GM18861 (cell line): Measurements from ENCODE around the gene TMEM256.

ENCODE experiments used
- ATAC-seq: cut with Tn5 transposase; IDR thresholded peaks from one replicate; pipeline ENCODE4 v1.9.1; 2021; ENCODE audit not compliant: unreplicated experiment

Gene TMEM256

DNA sequence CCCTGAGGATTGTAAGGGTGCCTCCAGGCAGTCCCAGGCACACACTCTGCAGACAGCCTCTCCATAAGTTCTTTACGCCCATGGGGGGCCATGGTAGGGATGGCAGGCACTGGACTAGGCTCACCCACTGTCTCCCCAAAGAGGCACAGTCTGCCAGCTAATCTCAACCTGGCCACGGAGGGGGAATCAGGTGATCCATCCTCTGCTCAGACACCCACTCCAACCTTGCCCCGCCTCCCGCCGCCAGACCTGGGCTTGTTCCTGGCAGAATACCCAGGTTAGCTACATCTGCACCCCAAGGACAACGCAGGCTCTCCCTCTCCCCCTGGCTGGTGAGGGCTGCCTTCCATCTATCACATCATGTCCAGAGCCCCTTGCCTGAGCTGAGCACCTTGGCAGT is 5.0 kb upstream of the TMEM256 start:
- no peak for ATAC-seq

DNA sequence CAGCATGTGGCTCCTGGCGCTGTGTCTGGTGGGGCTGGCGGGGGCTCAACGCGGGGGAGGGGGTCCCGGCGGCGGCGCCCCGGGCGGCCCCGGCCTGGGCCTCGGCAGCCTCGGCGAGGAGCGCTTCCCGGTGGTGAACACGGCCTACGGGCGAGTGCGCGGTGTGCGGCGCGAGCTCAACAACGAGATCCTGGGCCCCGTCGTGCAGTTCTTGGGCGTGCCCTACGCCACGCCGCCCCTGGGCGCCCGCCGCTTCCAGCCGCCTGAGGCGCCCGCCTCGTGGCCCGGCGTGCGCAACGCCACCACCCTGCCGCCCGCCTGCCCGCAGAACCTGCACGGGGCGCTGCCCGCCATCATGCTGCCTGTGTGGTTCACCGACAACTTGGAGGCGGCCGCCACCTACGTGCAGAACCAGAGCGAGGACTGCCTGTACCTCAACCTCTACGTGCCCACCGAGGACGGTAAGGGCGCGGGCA is 4.4 kb upstream of the TMEM256 start:
- ATAC-seq: no peak

DNA sequence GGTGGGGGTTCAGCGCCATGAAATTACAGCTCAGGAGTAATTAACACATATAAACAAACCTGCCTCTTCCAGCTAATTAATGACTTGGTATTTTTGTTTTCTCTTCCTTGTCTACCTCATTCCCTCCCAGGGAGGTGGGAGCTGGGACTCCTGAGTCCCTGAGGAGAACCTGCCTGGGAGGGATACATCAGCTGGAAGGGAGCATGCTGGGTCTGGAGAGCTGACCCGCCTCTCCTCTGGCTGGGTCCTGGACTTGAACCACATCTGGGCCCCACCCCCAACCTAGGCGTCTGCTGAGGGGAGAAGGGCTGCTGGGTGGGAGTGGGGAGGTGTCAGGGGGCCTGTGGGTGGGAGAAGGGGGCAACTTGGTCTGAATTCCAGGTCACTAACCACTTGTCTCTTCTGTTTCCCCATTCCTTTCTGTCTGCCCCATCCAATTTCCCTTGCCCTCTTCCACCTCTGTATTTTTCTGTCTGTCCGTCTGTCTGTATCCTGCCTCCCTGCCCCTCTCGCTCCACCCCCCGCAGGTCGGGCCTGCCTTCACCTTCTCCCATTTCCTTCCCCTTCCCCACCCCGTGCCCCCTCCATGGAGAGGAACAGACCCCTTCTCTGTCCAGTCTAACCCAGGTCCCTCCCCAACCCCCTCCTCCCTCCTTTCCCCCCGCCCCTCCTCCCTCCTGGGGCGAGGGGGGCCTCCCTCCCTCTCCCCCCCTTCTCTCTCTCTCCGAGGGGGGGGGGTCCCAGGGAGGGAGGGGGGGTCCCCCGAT is 3.8 kb upstream of the TMEM256 start, which contains the start of gene NLGN2:
Gene NLGN2, plus strand, starts transcription at position 361 of the 767 bp plus-strand sequence. CDS start 411 bp downstream, outside the sequence.
- ATAC-seq: no peak

DNA sequence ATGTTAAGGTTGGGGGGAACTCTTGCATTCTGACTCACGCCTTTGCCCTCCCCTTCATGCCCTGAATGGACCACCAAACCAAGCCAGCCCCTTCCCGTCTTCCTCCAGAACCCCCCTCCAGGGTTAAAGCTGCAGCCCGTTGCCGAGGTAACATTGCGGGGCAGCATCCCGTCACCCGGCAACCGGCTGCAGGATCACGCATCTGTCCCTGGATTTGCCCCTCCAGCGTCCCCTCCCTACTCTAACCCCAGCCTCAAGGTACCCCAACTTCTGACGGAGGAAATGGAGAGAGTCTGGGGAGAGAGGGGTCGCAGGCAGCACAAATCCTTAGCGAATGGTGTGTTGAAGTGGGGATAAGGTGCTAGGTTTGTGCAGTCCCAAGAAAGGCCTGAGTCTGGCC is 3.2 kb upstream of the TMEM256 start:
- ATAC-seq: no peak

DNA sequence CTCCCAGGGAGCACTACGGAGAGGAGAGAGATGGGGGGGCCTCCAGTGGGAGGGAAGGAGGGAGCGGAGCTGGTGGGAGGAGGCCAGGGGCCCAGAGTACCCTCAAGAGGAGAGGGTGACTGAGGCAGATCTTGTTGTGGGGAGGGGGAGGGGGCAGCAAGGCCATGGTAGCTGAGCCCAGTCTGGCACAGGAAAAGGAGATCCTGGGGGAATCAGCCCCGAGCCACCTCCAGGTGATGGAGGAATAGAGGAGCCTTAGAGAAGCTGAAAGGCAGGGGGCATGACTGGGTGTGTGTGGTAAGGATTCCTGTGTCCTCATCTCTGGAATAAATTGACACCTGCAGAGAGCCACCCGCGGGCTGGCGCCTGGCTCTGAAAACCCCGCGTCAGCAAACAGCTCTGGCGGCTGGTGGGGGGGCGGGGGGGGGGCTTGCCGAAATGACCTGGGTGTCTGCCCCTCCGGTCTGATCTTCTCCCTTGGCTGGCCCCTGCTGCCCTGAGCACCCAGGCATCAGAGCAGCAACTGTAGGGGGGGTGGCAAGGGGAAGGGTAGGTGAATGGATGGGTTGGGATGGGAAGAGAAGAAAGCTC is 2.4 kb upstream of the TMEM256 start:
- ATAC-seq: no peak

GRCh38 chr17:7405350-7406234 is 1.7 kb upstream of the TMEM256 start:
- no peak for ATAC-seq

- ATAC-seq: no peak
Observed at GRCh38 chr17:7404737-7405349, 946 bp upstream of the TMEM256 start.

DNA sequence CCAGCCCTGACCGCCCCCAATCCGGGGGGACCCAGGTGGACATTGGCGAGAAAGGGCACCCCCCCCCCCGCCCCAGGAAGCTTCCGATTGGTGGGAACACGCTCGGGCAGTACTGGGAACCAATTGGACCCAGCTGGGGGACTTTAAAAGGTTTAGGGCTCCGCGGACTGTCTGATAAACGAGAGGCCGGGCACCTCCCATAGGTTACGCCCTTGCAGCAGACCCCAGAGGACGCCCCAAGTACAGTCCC is 245 bp downstream of the TMEM256 start:
- ATAC-seq: no peak

DNA sequence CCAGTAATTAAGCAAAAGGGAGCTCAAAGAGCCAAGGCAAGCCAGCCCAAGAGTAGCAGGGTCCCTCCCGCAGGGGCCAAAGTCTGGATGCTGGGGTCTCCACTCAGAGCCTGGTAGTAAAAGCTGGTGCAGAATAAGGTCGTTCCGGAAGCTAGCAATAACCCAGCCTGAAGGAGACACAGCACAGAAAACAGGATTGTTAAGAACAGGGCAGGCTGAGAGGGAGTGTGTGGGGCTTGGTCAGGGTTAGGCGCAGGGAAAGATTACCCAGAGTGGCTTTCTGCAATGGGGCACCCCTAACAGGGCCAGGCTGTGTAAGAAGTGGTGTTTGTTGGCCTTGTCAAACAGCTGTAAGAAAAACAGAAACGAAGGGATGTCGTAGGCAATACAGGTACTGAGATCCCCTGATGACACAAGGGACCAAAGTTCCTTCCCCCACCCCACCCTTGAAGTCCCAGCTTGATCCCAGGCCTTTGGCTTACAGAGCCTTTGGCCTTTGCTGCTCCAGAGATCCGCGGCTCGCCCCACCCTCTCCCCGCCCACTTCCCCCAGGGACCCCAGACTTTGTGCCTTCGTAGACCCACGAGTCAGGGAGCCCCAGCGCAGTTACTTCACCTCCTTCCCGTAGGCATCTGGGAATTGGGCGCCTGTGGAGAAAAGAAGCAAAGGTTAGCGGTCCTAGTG is 712 bp downstream of the TMEM256 start:
- ATAC-seq: no peak

DNA sequence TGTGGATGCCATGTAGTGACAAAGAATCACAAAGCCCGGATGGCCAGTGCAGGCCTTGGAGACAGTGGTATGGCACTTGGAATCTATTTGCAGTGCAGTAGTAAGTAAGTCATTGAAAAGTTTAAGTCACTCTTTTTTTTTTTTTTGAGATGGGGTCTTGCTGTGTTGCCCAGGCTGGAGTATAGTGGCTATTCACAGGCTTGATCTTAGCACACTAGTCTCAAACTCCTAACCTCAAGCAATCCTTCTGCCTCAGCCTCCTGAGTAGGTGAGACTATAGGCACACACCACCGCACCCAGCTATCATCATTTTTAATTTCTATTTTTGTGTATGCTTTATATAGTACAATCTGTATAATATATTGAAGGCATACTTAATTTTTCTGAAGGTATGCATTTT is 5.3 kb downstream of the TMEM256 start:
- no peak for ATAC-seq

DNA sequence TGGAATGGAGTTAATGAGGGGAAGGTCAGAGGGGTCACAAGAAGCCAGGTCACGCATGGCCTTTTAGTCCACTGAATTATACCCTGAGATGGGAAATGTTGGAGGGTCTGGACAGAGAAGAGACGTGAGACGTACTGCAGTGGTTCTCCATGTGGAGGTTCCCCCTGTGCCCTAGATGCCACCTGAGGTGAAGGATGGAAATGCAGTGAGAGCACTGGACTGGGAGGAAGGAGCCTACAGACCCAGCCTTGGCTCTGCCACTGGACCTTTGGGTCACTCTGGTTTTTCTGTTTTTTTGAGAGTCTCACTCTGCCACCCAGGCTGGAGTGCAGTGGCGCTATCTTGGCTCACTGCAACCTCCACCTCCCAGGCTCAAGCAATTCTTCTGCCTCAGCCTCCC is 7.8 kb downstream of the TMEM256 start:
- no peak for ATAC-seq

- peak; percentile 71 for ATAC-seq
Observed at GRCh38 chr17:7394452-7395191, 9.3 kb downstream of the TMEM256 start, which contains the start of gene PLSCR3. PLSCR3 (minus strand) TSS chr17:7394525; CDS start chr17:7394110, 415 bp downstream.

- peak; percentile 26 for ATAC-seq
Observed at GRCh38 chr17:7393613-7394451, 10.1 kb downstream of the TMEM256 start.

DNA sequence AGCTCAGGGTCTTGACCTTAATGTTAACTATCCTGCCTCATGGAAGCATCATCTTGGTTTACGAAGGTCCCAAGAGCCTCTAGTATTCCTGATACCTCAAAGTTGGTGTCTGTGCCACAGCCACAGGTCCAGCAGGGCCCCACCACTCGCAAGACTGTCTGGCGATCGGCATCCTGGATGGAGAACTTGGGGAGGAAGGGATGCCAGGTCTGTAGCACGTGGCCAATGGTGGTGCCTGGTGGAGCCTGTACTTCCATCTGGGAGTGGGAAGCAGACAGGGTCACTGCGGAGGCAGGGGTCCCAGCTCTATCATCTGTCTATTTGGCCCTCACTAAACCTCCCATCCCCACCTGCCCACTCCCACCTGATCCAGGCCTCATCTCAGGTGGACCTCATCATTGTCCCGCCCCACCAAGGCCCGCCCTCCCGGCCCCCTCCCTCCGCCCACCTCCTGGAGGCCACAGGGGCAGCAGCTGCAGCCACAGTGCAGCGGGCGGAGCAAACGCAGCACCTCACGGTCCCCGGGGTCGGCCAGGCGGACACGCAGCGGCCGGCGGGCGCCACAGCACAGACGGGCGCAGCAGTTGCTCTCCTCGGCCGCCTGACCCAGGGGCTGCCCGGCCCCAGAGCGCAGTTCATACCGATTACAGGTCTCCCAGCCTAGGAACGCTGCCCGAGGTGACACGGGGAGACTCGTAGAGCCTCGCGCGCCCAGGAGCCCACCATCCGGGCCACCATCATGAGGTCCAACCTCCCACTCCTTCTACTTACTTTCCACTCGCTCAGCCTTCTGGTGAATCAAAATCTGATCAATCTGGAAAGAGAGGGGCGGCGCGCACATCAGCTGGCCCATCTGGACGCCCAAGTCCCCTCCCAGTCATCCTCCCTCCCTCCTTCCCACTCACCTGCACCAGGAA is 10.9 kb downstream of the TMEM256 start:
- no peak for ATAC-seq

DNA sequence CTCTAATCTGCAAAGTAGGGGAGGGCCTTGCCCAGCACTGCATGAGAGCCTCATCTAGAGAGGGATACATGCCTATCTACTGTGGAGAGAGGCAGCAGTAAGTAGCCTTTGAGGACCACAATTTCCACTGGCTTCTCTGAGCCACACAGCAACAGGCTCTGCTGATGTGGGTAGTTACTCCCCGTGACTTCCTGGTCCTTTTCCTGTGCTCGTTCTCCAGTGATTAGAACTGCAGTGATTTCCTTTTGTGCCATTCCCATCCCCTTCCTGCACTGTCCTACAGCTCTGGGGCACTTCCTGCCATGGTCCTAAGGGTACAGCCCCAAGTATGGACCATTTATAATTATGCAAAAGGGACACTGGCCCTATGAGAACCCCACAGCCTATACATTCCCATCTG is 12.6 kb downstream of the TMEM256 start:
- ATAC-seq: no peak

DNA sequence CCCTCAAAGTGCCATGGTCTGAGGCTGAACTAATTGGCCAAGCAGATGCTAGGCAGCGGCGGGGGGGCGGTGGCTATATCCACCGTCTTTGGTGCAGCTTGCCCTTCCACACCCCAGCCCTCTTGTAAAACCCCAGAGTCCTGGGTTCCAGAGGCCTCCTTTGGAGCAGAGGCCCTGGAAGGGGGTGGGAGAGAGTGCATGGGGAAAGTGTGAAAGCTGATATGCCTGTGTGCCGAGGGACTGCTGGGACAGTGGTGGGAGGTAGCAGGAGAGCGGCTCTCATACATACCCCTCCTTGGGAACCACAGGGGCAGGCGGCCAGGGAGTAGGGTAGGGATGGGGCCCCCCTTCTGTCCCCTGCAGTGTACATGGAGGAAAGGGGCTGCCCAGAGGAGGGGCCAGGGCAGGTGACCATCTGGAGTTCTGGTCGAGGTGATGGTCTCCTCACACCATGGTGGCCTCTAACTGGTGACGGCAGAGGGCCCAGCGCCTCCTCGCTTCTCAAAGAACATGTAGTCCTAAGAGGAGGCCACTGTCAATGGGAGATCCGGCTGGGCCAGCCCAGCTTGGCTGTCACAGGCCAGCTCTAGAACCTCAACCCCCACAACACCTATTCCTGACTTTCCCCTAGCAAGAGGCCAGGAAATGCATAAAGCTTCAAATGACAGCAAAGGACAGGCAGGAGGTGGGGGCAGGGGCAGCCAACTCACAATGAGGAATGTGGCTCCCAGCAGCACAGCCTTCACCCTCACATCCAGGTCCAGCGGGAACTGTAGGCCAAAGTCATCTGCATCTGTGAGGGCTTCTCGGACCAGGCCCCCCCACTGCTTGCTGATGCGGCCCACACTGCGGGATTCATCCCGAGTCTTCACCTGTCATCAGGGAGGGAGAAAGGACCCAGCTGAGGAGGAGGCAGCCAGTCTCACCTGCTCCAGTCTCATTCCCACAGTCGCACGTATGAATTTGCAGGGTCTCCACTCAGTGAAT is 13.7 kb downstream of the TMEM256 start:
- no peak for ATAC-seq

GRCh38 chr17:7388856-7389255 is 15.0 kb downstream of the TMEM256 start:
- no peak for ATAC-seq
